IPS-18a (cell line): ENCODE measurements around the gene XIRP2.
"Not testable (repeated sequence)": the region's sequence is repeated elsewhere in the genome, so short reads cannot be mapped to it uniquely, and the experiment has no call there.

Experiments used
- H3K27ac ChIP-seq: one replicate; pipeline ENCODE4 v1.5.1; 2013; ENCODE audit warnings: low read length
- H3K27me3 ChIP-seq: one replicate; pipeline ENCODE4 v1.6.1; 2013; ENCODE audit warnings: mild to moderate bottlenecking, low read length; ENCODE audit not compliant: control insufficient read depth, insufficient read depth
- H3K36me3 ChIP-seq: one replicate; pipeline ENCODE4 v1.6.1; 2013; ENCODE audit warnings: low read depth, low read length; ENCODE audit not compliant: control insufficient read depth
- H3K4me1 ChIP-seq: one replicate; pipeline ENCODE4 v1.6.1; 2013; ENCODE audit warnings: low read depth, low read length; ENCODE audit not compliant: control insufficient read depth
- H3K4me3 ChIP-seq: one replicate; pipeline ENCODE4 v1.5.1; 2013; ENCODE audit warnings: low read length
- H3K9ac ChIP-seq: one replicate; pipeline ENCODE4 v1.6.1; 2013; ENCODE audit warnings: mild to moderate bottlenecking, low read length, moderate library complexity
- H3K9me3 ChIP-seq: one replicate; pipeline ENCODE4 v1.6.1; 2013; ENCODE audit warnings: low read depth, low read length; ENCODE audit not compliant: control insufficient read depth

Gene XIRP2

DNA sequence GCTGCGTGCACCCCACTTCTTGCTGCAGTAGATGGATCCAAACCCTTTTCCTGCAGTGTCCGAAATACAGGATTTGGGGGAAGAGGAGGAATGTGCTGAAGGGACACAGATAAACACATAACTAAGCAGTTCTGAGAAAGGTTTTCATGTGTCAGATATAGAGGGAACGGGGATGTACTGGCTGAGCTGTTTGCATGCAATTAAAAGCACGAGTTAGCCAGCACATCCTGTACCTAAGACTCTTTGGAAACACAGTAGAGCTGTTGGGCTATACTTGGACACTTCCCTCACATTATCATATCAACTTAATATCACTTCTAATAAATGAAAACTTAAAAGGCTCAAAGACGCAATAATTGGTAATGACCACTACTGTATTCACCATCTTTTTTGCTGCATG, 377.4 kb downstream of the XIRP2 start:
- no peak overlapping the region for H3K4me3 ChIP-seq
- H3K27me3 ChIP-seq = no peaks in the 10 kb centered on the region
- H3K36me3 ChIP-seq = no peaks in the 10 kb centered on the region
- H3K9me3 ChIP-seq = peaks cover 16% of the 10 kb centered on the region
- H3K27ac ChIP-seq = no peak overlapping the region
- no peaks in the 10 kb centered on the region for H3K4me1 ChIP-seq
- H3K9ac ChIP-seq = no peak overlapping the region

DNA sequence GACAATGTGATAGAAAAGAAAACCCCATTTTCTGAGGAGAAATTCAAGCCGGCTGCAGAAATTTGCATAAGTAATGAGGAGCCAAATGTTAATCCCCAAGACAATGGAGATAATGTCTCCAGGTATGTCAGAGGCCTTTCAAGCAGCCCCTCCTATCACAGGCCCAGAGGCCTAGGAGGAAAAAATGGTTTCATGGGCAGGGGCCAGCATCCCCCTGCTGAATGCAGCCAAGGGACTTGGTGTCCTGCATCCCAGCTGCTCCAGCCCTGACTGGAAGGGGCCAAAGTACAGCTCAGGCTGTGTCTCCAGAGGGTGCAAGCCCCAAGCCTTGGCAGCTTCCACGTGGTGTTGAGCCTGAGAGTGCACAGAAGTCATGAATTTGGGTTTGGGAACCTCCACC, 380.0 kb downstream of the XIRP2 start:
- not testable (repeated sequence) for H3K4me3 ChIP-seq, H3K36me3 ChIP-seq, H3K9ac ChIP-seq, H3K4me1 ChIP-seq, H3K27ac ChIP-seq, H3K27me3 ChIP-seq
- peaks cover 16% of the 10 kb centered on the region for H3K9me3 ChIP-seq

DNA sequence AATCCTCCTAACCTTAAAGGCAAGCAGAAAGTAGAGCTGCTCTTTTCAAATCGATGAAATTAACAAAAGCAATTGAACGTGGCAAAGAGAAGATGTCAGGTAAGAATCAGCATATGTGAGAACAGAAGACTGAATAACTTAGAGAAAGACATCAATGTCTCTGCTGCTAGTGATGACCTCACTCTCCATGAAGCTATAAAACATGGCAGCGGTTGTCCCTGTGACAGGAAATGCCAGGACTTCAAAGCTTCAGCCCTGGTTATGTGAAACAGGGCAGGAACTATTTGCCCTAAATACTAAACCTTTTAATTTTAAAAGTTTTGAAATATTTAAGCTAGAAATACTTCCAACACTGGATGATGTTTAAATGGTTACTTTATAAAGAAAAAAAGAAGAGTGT, 383.7 kb downstream of the XIRP2 start:
- H3K27me3 ChIP-seq = no peaks in the 10 kb centered on the region
- H3K9me3 ChIP-seq = peaks cover 16% of the 10 kb centered on the region
- no peak overlapping the region for H3K27ac ChIP-seq
- no peak overlapping the region for H3K4me3 ChIP-seq
- no peaks in the 10 kb centered on the region for H3K36me3 ChIP-seq
- H3K4me1 ChIP-seq = peaks cover 29% of the 10 kb centered on the region
- H3K9ac ChIP-seq = no peak overlapping the region

DNA sequence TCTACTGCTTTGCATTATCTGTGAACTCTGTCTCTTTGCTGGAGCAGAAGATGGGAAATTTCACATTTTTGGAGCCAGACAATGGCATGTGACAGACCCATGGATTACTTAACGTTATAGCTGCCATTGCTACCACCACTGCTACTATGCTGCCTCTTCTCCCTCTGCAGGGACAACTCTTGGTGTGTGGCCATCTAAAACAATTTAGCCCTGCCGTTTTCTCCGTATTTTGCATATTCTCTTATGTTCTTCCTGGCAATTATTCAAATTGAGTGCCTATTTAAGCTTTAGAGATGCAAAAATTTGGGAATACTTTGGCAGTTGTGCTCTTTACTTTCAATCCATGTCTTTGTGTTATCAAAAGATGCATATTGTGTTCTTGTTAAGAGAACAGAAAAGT, 386.8 kb downstream of the XIRP2 start:
- H3K4me1 ChIP-seq = peaks cover 29% of the 10 kb centered on the region
- H3K9ac ChIP-seq = no peak overlapping the region
- no peak overlapping the region for H3K4me3 ChIP-seq
- no peaks in the 10 kb centered on the region for H3K9me3 ChIP-seq
- H3K27ac ChIP-seq = no peak overlapping the region
- H3K27me3 ChIP-seq = no peaks in the 10 kb centered on the region
- no peaks in the 10 kb centered on the region for H3K36me3 ChIP-seq

DNA sequence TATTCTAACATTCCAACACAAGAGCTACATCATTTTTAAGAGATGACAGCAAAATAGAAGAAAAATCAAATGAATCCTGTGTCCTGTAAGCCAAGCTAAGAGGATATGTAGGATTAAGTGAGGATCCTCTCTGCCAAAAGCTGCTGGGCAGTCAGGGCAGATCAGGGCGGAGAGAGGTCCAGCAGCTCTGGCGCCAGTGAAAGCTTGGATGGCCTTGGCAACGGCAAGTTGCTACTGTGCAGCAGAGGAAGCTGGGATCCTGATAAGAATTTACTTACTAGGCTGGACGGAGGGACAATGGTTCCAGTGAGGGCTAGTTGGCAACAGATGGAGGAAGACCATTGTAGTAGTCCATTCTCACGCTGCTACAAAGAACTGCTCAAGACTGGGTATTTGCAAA, 391.5 kb downstream of the XIRP2 start:
- no peaks in the 10 kb centered on the region for H3K27me3 ChIP-seq
- H3K4me1 ChIP-seq = peaks cover 16% of the 10 kb centered on the region
- H3K36me3 ChIP-seq = no peaks in the 10 kb centered on the region
- no peak overlapping the region for H3K27ac ChIP-seq
- no peak overlapping the region for H3K9ac ChIP-seq
- H3K4me3 ChIP-seq = no peak overlapping the region
- H3K9me3 ChIP-seq = peaks cover 2% of the 10 kb centered on the region

DNA sequence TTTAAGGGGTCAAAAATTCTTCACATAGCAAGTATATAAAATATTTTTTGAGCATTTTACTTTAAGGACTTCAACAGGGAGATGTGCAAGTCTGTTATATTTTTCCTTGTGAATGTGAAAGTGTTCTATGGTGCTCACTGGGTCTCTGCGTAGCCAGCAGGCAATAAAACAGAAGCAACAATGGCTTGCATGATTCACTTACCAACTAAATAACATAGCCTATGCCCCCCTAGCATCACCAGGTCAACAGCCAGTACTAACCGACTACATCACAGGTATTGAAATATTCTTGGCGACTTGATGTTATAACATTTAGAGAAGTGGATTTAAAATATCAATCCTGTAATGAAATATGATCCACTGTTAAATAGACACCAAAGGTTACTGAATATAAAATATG, 398.9 kb downstream of the XIRP2 start:
- Histone ChIP-seq H3K9me3 (peaks cover 2% of the 10 kb centered on the region), H3K4me1 (peaks cover 29% of the 10 kb centered on the region), H3K27ac (no peak overlapping the region), H3K27me3 (no peaks in the 10 kb centered on the region), H3K36me3 (no peaks in the 10 kb centered on the region), H3K4me3 (no peak overlapping the region), H3K9ac (no peak overlapping the region)

DNA sequence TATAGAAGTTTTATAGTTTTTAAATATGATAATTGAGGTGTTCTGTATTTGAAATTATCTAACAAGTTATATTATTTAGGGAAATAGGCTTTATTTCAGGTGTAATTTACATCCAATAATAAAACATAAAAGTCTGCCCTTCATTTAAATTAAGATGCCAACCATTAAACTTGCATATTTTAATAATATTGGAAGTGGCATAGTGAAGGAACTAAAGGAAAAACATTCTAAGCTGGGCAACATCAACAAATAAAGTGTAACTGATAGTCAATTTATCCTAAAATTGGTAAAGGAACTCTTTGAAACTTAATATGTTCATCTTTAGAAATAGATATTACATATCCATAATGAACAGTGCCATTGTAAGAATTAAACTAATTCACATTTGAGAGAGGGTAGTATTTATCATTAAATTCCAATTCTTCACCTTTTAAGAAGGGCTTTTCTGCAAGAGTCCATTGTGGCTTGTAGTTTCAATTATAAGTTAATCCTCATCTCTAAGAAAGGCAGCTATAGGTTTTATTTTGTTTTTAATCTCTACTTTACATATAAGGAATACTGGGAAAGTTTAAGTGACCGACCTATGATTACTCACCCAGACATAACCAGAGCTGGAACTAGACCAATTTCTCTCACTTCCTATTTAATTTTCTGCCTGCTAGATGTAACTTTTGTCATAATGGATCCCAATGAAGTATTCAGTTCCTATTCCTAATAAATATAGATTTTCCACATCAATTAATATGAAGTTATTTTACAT, 401.6 kb downstream of the XIRP2 start:
- H3K27me3 ChIP-seq = peaks cover 10% of the 10 kb centered on the region
- H3K9me3 ChIP-seq = no peaks in the 10 kb centered on the region
- no peak overlapping the region for H3K9ac ChIP-seq

DNA sequence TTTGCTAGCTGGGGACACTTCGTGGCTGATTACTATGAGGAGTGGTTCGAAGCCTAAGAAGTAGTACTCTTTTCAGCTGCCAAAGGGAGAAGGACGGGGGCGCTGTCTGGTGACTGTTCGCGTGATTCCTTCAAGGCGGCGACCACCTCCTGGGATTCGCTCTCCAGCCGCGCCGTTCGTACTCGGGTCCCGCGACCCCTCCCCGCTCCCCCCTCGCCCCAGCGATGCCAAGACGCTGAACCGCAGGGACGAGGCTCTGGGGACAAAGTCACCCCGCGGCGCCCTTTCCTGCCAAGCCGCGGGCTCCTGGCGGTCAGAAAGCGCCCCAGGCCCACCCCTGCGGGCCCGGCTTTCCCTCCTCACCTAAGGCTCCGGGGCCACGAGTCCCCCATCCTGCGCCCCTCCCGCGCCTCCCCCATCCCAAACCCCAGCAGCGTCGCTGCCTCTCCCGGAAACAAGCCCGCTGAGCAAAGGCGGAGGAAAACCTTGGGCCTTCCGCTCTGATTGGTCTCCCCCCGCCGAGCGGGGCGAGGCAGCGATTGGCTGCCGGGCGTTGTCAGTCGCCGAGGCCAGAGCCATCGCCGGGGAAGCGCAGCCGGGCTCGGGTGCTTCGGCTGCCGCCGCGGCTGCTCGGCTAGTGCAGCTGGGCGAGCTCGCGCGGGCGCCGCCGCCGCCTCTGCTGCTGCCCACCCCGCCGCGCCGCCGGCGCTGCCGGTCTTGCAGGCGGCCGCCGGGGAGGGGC, 404.3 kb downstream of the XIRP2 start, which contains the start of gene B3GALT1:
Gene B3GALT1, plus strand, starts transcription at position 572 of the 742 bp plus-strand sequence.
- H3K4me3 ChIP-seq = peak within 1 kb of the TSS; percentile 86
- H3K4me1 ChIP-seq = peaks cover 49% of the 10 kb centered on the region
- H3K9ac ChIP-seq = peak within 1 kb of the TSS; percentile 79
- no peaks in the 10 kb centered on the region for H3K9me3 ChIP-seq
- H3K36me3 ChIP-seq = no peaks in the 10 kb centered on the region
- H3K27me3 ChIP-seq = peaks cover 19% of the 10 kb centered on the region
- peak within 1 kb of the TSS; percentile 82 for H3K27ac ChIP-seq

More for the DNA sequence above, 401.6 kb downstream of the XIRP2 start:
- Histone ChIP-seq H3K4me3 (no peak overlapping the region), H3K27ac (no peak overlapping the region), H3K36me3 (no peaks in the 10 kb centered on the region), H3K4me1 (peaks cover 30% of the 10 kb centered on the region)

DNA sequence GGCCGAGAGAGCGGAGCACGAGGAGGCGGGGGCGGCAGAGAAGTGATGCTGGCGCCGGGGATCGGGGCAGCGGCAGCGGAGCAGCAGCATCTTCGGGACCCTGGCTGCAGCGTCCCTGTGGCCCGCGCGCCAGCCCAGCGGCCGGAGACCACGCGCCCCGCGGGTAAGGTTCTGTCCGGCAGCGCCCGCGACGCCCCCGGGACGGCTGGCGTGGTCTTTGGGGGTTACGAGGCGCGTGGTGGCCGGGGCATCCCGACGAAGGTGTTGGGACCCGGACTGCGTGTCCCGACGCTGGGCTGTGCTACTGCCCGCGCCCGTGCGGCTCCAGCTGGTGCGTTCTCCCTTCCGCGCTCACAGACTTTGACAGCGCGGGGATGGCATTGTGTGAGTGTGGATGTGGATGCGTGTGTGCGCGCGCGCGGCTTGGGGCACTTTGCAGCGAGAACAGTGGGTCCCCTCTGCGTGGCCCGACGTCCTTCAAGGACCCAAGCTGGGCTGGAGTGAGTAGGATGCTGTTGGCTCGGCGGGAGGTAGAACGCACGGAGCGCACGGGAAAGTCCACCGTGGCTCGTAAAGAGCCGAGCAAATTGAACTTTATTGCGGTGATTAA, 405.0 kb downstream of the XIRP2 start:
- no peaks in the 10 kb centered on the region for H3K36me3 ChIP-seq
- H3K4me1 ChIP-seq = peaks cover 42% of the 10 kb centered on the region
- H3K27me3 ChIP-seq = peaks cover 19% of the 10 kb centered on the region
- peak overlapping the region; percentile 86 for H3K4me3 ChIP-seq
- H3K9ac ChIP-seq = peak overlapping the region; percentile 36
- H3K9me3 ChIP-seq = no peaks in the 10 kb centered on the region
- no peak overlapping the region for H3K27ac ChIP-seq

DNA sequence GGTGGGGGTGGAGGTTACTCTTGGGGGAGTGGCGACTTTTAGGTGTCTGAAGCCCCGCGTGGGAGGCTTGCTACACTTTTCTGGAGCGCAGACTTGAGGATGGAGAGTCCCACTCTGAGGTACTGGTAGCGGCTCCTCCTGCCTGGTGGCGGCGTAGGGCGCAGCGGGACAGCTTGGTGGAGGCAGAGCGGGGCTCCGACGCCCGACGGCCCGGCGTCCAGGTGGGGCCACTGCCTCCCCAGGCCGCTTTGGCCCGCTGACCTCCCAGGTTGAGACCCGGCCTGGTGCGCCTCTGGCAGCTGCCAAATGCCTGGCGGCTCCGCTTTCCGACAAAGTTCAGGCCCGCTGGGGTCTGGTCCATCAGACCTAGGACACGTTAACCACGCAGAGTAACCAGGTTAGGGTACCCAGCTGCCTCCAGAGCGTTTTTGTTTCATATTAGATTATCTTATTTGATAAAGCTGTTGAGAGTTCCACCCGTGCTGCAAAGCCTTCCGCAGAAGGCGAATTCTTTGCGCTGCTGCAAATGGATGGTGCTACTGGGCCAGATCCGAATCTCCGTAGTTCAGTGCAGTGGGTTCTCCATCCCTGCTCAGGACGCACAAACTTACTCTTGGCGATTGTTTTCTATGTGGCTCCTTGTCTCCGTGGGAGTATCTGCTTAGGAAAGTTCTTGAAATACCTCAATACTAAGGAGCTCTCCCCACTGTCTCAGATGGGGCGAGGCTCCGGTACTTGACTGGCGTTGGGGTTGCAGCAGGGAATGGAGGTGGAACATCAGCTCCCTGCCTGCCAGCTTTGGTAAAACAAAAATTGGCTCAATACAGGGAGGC, 405.9 kb downstream of the XIRP2 start:
- Histone ChIP-seq H3K4me3 (peak overlapping the region; percentile 86), H3K27me3 (peaks cover 19% of the 10 kb centered on the region), H3K4me1 (peaks cover 34% of the 10 kb centered on the region), H3K36me3 (no peaks in the 10 kb centered on the region), H3K9ac (peak overlapping the region; percentile 36), H3K27ac (no peak overlapping the region), H3K9me3 (no peaks in the 10 kb centered on the region)

DNA sequence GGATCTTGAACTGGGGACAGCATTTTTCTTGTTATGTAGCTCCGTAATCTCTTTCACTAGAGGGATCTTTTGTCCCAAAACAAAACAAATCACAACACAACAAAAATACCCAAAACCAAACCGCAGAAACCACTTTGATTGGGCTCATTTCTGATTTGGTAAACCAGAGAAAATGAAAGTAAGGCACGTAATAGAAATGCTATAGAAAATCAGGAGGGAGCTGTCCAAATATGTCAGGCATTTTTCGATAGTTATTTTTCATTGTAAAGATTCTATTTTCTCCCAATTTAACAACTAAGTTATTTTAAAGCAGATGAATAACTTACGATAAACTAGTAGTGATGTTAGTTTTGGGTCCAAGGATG, 406.5 kb downstream of the XIRP2 start:
- peak overlapping the region; percentile 36 for H3K9ac ChIP-seq
- no peaks in the 10 kb centered on the region for H3K9me3 ChIP-seq
- H3K4me1 ChIP-seq = peaks cover 32% of the 10 kb centered on the region
- H3K4me3 ChIP-seq = peak overlapping the region; percentile 86
- H3K27me3 ChIP-seq = peaks cover 19% of the 10 kb centered on the region
- no peaks in the 10 kb centered on the region for H3K36me3 ChIP-seq
- no peak overlapping the region for H3K27ac ChIP-seq
